HG03045 (cell line): ENCODE data around the gene PLXDC2.

Source experiments
- ATAC-seq: cut with Tn5 transposase; IDR thresholded peaks from one replicate; pipeline ENCODE4 v1.9.1; 2021; ENCODE audit warnings: mild to moderate bottlenecking, moderate library complexity; ENCODE audit not compliant: unreplicated experiment

The PLXDC2 gene

GRCh38 chr10:19815036-19815730, 1.0 kb upstream of the PLXDC2 start:
- ATAC-seq: no peak

GRCh38 chr10:19815731-19816410, 361 bp upstream of the PLXDC2 start:
- no peak for ATAC-seq

GRCh38 chr10:19817231-19817933, 1.1 kb downstream of the PLXDC2 start:
- ATAC-seq: no peak

- ATAC-seq: no peak
Measured at GRCh38 chr10:19818876-19819275, 2.6 kb downstream of the PLXDC2 start.

- no peak for ATAC-seq
Measured at GRCh38 chr10:19819419-19820033, 3.3 kb downstream of the PLXDC2 start.

- no peak for ATAC-seq
Measured at GRCh38 chr10:19824381-19825342, 8.4 kb downstream of the PLXDC2 start.

GRCh38 chr10:19825700-19826099, 9.5 kb downstream of the PLXDC2 start:
- no peak for ATAC-seq

- no peak for ATAC-seq
Measured at GRCh38 chr10:19826712-19827111, 10.5 kb downstream of the PLXDC2 start.

- no peak for ATAC-seq
Measured at GRCh38 chr10:19828278-19829049, 12.2 kb downstream of the PLXDC2 start.

GRCh38 chr10:19832699-19833098, 16.5 kb downstream of the PLXDC2 start:
- ATAC-seq: no peak

- no peak for ATAC-seq
Measured at GRCh38 chr10:19833170-19833824, 17.1 kb downstream of the PLXDC2 start.

GRCh38 chr10:19835952-19836351, 19.7 kb downstream of the PLXDC2 start:
- no peak for ATAC-seq

GRCh38 chr10:19839090-19839489, 22.9 kb downstream of the PLXDC2 start:
- no peak for ATAC-seq

GRCh38 chr10:19839552-19839951, 23.3 kb downstream of the PLXDC2 start:
- no peak for ATAC-seq

GRCh38 chr10:19840776-19841175, 24.5 kb downstream of the PLXDC2 start:
- ATAC-seq: no peak

- no peak for ATAC-seq
Measured at GRCh38 chr10:19843487-19843886, 27.3 kb downstream of the PLXDC2 start.

- ATAC-seq: no peak
Measured at GRCh38 chr10:19845503-19846368, 29.5 kb downstream of the PLXDC2 start.

GRCh38 chr10:19847321-19847720, 31.1 kb downstream of the PLXDC2 start:
- ATAC-seq: no peak
